Measurements from ENCODE around the gene C16orf74.

Gene C16orf74

DNA sequence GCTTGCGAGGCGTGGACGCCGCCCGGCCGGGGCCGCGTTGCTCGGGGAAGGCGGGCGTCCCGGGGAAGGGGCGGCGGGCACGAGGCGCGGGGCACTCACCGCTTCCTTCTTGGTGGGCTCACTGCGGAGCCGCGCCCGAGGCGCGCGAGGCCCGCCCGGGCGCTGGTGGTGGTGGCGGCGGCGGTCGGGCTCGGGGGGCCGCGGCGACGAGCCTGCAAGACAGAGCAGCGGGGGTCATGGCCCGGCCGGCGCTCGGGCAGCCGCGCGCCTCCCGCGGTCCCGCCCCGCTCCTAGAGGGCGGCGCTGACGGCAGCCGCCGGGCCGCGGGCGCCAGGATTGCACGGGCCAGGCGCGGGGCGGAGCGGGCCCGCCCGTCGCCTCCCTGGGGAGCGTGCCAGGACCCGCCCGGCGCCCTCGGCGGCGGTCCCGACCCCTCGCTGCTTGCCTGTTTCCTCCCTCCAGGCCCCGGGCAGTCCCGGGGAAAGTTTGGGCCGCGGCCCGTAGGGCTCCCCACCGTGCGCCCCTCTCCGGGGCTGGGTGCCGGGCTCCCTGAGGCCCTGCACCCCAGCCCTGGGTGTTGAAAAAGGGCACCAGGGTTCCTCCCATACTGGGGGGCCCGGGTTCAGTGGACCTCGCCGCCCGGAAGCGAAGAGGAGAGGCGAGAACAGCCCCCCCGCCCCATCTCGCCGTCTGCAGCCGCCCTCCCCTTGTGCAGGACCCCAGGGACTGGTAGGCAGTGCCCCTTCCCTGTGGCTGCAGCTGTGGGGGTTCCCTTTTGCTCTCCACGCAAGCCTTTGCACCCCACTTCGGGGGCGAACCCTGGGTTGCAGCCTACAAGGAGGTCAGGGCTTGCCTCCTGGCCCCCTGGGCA, at the start of gene C16orf74:
TSS of gene C16orf74 (minus strand) at position 270 of the 871 bp plus-strand sequence. CDS start 15,879 bp downstream, outside the sequence.
- DNase-seq (ENCODE audit: low read depth), result no peak

DNA sequence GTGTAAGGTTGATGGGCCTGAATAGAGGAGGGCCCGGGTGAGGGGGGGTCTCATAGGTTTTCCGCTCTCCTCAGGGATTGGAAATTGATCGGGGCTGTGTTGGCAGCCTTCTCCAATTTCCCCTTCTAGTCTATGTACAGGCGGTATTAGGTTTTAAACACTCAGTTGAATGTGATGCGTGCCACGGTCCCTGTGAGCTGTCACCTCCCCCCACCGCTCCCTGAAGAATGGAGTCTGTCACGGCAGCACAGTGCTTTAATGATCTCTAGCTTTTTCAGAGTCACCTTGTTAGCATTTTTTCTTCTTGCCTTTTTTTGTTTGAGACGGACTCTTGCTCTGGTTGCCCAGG, 49.4 kb upstream of the C16orf74 start:
- no peak for DNase-seq (ENCODE audit: low read depth)

DNA sequence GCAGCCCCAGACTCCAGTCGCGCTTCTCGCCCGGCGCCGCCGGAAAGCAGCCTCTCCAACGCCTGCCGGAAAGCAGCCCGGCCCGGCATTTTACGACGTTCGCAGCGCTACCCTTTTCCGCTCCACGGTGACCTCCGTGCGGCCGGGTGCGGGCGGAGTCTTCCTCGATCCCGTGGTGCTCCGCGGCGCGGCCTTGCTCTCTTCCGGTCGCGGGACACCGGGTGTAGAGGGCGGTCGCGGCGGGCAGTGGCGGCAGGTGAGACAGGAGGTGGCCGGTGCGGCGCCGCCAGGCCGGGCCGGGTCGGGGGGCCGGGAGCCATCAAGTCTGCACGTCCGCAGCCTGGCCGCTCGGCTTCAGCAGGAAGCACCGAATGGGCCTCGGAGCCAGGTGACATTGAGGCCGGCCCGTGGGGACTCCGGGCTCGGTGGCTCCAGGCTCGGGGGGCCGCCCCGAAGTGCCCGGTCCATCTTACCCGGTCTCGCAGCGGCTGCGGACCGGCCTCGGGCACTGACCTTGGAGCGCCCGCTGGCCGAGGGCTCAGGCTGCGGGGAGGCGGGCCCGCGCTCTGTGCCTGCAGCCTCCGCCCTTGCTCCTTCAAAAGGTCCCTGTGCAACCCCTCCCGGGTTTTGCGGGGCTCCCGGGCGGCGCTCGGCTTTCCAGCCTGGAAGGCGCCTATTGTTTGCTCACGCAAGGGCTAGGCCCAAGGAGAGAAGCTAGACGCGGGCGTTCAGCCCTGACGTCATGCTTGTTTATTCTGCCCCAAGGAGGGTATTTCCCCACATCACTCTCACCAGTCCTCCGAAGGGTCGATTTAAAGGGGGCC, 48.8 kb upstream of the C16orf74 start, which contains the start of the genes COX4I1 and EMC8:
TSS of gene COX4I1 (plus strand) at position 199 of the 824 bp plus-strand sequence. CDS start 1,511 bp downstream, outside the sequence.
TSS of gene EMC8 (minus strand) at position 48 of the 824 bp plus-strand sequence. CDS start 249 bp downstream, outside the sequence.
- peak; percentile 56 for DNase-seq (ENCODE audit: low read depth)

DNA sequence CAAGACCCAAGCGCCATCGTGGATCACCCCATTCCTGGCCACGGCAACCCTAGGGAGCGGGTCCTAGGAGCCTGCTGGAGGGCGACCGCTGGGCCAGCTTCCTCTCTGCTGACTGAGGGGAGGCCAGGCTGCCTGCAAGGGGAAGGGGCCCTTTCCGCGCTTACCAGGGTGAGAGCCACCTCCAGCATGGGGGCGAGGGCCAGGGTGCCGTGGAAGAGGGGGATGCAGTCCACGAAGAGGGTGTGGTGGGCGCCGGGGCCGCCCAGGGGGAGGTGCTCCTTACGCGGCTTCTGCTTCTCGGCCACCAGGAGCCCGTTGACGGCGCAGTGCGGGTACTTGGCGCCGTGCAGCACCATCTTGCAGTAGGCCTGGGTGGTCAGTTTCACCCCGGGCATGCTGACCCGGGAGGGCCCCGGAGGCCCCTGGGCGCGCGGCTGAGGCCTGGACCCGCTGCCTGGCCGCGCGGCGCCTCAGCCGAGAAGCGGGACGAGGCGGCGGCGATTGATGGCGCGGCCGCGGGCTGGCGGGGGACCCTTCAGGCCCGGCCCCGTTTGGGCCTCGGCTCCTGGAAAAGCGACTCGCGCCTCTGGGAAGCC, 48.1 kb upstream of the C16orf74 start:
- DNase-seq (ENCODE audit: low read depth), result no peak

DNA sequence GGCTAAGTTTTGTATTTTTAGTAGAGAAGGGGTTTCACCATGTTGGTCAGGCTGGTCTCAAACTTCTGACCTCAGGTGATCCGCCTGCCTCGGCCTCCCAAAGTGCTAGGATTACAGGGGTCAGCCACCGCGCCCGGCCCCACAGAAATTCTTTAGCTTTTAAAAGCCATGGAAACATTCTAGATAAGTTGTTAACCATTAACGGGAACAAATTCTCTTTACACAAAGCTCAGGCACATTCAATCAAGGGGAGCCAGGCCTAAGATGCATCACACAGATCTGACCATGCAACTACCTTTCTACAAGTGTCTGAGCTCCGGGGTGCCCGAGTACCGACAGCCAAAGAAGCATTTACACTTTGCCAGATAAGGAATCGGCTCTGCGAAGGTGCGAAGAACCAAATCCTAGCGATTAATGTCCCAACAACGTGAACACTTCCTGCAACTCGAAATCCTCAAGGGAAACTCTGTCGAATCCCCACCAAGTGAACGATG, 47.4 kb upstream of the C16orf74 start:
- DNase-seq (ENCODE audit: low read depth), result no peak

DNA sequence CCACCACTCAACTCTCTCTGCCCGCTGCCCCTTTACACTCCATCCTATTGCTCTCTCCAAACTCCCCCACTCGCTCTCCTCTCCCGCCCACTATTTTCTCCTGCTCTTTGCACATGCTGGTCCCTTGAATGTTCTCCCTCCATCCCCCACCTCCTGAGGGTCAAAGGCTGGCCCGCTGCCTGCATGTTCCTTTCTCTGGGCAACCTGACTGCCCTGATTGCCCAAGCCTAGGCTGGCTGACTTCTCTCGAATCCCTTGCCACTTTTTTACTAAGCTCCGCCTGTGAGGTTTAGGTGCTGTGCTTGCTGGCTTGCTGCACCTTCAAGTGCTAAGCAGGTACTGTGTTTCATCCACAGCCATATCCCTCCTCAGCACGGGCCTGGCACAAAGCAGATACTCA, 45.7 kb upstream of the C16orf74 start:
- no peak for DNase-seq (ENCODE audit: low read depth)

DNA sequence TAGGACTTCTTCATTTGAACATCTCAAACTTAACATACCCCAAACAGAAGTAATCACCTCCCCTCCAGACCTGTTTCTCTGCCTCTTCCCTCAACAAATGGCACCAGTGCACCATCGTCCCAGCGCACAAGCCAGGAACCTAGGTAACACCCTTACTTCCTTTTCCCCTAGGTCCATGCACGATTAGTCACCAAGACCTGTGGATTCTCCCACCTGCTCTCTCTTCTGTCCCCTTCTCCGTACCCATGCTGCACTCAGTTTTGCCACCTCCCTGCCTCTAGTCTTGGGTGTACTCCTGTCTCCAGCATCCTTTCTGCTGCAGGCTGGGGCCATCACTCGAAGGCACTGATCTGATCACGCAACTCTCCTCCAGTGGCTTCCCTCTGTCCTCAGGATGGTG, 45.3 kb upstream of the C16orf74 start:
- no peak for DNase-seq (ENCODE audit: low read depth)

DNA sequence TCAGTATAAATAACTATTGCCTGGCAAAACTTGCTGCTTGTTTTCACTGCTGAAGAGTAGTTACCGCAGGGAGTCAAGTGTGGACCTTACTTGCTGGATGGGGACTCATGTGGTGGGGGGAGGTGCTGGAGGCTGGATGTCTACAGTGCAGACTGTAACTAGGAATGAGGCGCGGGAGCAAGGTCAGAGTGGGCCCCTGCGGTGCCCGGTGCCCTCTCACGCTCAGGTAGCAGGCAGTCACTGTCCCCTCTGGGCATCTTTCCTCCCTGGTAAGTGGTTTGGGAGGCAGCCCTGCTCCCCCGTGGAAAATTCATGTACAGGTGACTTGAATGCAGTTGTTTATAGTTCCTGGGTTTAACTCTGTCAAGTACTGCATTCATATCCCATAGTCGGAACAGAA, 43.8 kb upstream of the C16orf74 start:
- no peak for DNase-seq (ENCODE audit: low read depth)

DNA sequence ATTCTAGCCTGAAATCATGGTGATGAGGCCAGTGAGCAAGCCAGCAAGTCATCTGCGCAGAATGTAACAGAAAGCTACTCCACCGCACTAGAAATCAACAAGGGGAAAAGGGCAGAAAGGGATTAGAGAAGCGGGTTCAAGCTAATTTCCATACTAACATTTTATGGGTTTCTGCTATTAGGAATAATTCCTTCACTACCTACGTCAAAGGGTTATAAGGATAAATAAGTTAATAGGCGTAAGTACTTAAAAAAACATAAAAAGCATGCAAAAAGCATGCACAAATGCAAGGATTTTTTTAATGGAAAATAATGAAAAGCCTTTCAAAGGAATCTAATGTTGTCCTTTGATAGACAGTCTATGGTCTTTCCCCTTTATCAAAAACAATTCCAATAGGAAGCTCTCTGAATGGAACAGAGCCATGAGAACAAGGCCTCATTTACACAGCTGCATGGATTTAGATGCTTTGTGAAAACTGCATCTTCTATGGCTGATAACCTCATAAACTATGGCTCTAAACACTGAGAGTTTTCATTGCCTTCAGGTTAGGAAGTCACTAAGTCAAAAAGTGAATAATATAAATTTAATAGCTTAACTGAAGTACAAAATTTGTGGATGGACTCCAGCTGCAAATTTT, 42.9 kb upstream of the C16orf74 start:
- no peak for DNase-seq (ENCODE audit: low read depth)

DNA sequence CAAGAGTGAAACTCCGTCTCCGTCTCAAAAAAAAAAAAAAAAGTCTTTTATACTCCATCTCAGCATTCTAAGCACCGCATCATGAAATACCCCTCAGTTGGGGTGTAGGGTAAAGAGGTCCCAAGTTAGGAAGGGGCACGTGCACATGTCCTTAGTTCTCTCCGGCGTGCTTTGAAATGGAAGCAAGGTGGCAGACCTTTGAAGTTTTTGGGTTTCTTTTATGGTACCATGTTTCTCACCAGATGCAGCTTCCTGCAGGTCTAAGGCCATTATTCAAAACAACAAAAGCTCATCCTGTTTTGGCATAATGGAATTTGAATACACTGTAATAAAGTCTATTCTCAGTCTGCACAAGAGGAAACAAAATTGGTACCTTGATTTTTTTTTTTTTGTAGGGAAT, 38.9 kb upstream of the C16orf74 start:
- DNase-seq (ENCODE audit: low read depth), result no peak

DNA sequence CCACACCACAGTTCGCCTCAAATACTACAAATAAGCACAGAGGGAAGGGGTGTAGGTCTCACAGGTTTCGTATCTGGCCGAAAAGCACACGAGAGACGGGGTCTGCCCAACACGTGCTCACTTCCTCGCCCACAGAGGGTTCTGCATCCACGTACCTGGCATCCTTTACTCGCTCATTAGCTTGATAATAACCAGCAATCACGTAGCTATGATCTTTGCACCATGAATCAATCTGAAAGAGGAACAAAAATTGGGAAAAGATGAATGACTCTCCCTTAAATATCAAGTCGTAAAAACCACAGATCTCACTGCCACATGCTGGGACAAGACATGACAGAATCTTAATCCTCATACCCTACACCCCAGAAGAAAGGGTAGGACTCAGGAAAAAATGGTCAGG, 37.9 kb upstream of the C16orf74 start:
- DNase-seq (ENCODE audit: low read depth), result no peak

DNA sequence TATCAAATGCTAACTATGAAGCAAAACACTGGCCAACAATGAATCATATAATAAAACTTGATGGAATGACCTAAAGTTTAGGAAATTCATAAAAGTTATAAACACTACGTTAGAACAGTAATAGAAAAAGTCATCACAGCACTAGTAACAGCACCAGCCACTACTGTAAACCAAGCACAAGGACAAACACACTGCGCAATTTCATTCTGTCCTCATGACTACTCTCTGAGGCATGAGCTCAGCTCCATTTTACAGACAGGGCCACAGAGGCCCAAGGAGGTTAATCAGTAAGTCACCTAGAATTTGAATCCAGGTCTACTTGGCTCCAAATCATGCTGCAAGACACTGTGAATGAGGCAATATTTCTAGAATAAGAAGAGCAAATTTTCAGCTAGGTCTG, 35.0 kb upstream of the C16orf74 start:
- no peak for DNase-seq (ENCODE audit: low read depth)

DNA sequence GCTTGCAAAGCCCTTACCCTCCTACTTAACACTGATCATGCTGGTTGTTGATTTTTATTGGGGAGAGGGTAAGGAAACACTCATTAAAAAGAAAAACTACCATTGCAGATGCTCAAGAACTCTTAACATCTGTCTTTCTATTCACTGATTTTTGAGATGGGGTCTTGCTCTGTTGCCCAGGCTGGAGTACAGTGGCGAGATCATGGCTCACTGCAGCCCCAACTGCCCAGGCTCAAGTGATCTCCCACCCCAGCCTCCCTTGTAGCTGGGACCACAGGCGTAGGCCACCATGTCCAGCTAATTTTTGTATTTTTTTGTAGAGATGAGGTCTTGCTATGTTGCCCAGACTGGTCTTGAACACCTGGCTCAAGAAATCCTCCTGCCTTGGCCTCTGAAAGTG, 33.9 kb upstream of the C16orf74 start:
- DNase-seq (ENCODE audit: low read depth), result no peak

DNA sequence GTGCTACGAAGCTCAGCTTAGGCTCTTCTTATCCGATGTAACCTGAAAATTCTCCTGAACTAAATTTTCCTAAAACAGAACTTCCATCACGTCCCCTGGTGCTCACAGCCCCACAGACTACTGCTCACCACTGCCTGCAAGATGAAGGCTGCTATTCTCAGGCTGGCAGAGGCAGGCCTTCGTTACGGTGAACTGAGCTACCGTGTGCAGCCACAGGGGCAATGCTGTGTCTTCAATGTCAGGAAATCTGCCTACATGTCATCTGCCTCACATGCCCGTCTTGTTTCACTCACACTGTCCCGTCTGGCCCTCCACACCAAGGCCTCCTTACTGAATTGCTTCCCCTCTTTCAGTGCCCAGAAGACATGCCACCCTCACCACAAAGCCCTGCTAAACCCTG, 32.5 kb upstream of the C16orf74 start:
- no peak for DNase-seq (ENCODE audit: low read depth)

DNA sequence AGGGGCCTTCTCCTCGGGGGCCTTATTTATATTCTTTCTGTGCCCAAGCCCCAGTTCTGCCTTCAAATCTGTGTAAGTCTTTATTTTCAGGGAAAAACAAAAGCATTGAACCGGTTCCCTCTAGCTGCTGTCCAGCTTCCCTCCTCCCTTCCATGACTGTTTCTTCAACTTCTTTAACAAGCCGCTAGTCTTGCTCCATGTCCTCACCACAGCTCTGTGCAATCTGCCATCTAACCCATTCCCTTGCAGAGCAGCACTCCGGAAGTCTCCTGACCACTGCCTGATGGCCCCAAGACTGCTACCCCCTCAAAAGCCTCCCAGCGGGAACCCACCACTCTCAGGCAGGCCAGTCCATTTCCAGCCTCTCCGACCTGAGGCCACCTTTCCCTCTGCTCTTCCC, 31.6 kb upstream of the C16orf74 start:
- no peak for DNase-seq (ENCODE audit: low read depth)

DNA sequence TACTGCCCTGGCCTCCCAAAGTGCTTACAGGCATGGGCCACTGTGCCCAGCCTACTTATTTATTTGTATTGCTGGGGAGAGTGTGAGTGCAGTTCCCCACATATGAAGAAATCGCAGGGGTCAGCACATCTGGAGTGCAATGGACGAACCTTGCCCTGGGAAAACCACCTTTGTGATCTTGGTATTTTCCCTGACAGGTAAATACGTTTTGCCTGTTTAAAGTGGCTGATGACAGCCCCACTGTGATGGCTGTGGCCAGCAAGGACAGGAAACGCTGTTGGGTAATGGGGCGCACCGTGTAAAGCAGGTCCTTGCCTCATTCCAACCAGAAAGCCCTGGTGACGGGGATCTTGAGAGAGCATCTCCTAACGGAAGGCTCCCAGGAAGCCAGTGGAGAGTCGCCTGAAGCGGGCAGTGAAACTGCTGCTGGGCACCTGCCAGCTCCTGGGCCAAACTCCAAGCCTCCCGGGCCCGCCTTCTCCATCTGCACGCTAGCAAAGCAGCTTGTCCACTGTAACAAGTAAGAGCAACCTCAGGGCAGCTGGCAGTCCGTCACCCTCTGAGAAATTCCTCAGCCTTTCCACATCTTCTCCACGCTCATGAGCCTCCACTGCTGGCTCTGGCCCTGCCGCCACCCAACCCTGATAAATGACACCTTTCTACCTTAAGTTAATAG, 30.9 kb upstream of the C16orf74 start:
- peak; percentile 55 for DNase-seq (ENCODE audit: low read depth)

DNA sequence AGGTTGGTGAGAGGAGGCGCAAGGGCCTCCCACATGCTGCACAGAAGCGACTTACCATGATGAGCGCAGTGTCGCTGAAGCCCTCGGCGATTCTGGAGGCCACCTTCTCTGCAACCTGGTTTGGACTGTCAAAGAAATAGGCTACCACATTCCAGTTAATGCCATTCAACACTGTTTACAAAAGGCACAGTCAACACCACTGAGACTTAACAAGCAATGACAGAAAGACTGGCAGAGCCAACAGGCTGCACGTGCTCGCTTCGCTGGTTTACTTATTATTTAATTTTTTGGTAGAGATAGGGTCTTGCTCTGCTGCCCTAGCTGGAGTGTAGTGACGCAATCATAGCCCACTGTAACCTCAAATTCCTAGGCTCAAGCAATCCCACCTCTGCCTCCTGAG, 30.3 kb upstream of the C16orf74 start:
- DNase-seq (ENCODE audit: low read depth), result no peak

DNA sequence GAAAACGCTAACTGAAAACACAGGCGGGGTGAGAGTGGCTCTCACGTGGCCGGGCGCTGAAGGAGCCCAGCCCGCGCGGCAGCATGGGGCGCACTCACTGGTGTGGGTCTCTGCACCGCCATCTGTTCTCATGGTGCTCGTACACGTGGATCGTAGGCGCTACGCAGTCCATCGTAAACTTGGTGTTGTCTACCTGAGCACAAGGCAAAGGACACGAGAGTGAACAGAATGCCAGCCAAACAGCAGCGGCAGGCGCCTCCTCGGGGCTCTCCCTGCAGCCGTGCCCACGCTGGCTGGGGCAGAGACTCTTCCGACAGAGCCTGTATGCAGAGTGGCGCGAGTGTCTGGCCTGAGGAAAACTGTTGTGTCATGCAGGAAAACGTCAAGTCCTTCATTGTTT, 29.4 kb upstream of the C16orf74 start:
- DNase-seq (ENCODE audit: low read depth), result no peak

DNA sequence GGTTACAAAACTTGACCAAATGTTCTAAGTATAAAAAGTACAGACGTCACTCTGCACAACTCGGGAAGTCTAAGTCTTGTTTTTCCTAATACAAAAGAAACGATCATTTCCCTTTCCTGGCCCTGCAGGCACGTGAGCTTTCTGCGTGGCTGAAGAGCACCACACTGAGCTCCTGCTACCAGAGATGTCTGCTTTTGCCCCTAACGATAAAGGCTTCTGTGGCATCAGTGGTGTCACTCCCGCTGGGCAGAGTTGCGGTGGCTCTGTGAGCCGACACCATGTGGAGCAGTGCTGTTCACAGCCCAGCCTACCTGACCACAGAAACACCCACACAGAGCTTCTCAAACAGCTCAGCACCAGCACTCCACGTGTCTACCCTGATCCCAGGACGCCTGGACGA, 28.0 kb upstream of the C16orf74 start:
- no peak for DNase-seq (ENCODE audit: low read depth)

DNA sequence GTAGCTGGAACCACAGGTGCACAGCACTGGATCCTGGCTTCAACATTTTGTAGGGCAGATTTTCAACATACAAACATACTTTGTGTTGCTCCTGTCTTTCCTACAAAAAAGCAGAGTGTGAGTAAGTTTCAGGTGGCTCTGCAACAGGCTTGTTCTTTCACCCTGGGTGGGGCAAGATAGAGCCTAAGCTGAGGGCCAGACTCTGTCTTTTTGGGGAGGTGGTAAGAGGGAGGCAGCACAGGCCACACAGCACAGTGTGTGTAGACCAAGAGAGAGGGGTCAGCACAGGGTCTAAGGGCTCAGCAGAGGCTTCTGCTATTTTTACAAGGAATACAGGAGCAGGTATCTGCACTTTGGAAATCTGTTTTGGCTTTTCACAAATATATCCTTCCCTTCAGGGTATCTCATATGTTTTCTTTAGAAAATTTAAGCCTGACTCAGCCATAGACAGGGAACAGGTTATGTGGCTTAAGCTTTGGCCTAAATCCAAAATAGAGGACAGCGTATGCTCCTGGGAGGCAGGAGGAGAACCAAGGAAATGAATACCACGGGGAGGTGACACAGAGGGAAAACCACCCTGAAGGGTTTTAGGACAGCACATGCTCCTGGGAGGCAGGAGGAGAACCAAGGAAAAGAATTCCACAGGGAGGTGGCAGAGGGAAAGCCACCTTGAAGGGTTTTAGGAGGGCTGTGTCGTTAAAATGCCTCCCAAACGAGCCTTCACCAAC, 26.9 kb upstream of the C16orf74 start:
- no peak for DNase-seq (ENCODE audit: low read depth)

DNA sequence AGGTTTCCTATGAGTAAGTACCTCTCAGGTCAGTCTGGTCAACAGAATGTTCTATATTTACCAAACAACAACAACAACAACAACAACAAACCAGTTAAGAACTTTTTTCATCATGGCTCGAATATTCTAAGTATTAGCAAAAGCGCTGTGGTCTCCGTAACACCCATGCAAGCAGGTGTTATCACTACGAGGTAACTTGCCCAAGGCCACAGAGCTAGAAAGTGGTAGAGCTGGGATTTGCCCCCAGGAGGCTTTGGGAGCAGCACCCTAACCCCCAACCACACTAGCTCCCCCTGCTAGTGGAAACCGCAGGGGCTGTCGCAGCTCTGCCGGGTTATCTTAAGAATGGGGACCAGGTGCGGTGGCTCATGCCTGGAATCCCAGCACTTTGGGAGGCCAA, 23.9 kb upstream of the C16orf74 start:
- DNase-seq (ENCODE audit: low read depth), result no peak

Data from GM04503 (cell line).